GM21447 (cell line): Measurements from ENCODE around the gene STEAP1B.
"Not testable (repeated sequence)": the region's sequence is repeated elsewhere in the genome, so short reads cannot be mapped to it uniquely, and the experiment has no call there.

ENCODE experiments used
- ATAC-seq: cut with Tn5 transposase; IDR thresholded peaks from one replicate; pipeline ENCODE4 v1.9.1; 2021; ENCODE audit not compliant: unreplicated experiment

Gene STEAP1B

GRCh38 chr7:22499888-22500689, at the start of gene STEAP1B:
STEAP1B (minus strand) TSS chr7:22500188; CDS start chr7:22494855, 5,333 bp downstream.
- peak; percentile 86 for ATAC-seq

GRCh38 chr7:22549051-22549450, 49.1 kb upstream of the STEAP1B start:
- no peak for ATAC-seq

GRCh38 chr7:22548313-22548712, 48.3 kb upstream of the STEAP1B start:
- ATAC-seq = no peak

GRCh38 chr7:22546769-22547168, 46.8 kb upstream of the STEAP1B start:
- ATAC-seq = no peak

- no peak for ATAC-seq
These were observed 45.5 kb upstream of the STEAP1B start for GRCh38 chr7:22545529-22545928.

GRCh38 chr7:22544245-22544644, 44.3 kb upstream of the STEAP1B start:
- no peak for ATAC-seq

- no peak for ATAC-seq
These were observed 43.2 kb upstream of the STEAP1B start for GRCh38 chr7:22543169-22543568.

- no peak for ATAC-seq
These were observed 42.7 kb upstream of the STEAP1B start for GRCh38 chr7:22542669-22543068.

- ATAC-seq = no peak
These were observed 42.3 kb upstream of the STEAP1B start for GRCh38 chr7:22542254-22542653.

GRCh38 chr7:22541789-22542188, 41.8 kb upstream of the STEAP1B start:
- ATAC-seq = no peak

GRCh38 chr7:22528537-22528936, 28.5 kb upstream of the STEAP1B start:
- ATAC-seq = not testable (repeated sequence)

GRCh38 chr7:22524353-22524947, 24.5 kb upstream of the STEAP1B start:
- not testable (repeated sequence) for ATAC-seq

GRCh38 chr7:22523478-22524352, 23.7 kb upstream of the STEAP1B start:
- ATAC-seq = not testable (repeated sequence)

GRCh38 chr7:22519560-22519959, 19.6 kb upstream of the STEAP1B start:
- ATAC-seq = not testable (repeated sequence)

- ATAC-seq = not testable (repeated sequence)
These were observed 17.0 kb upstream of the STEAP1B start for GRCh38 chr7:22516950-22517349.

GRCh38 chr7:22514963-22515362, 15.0 kb upstream of the STEAP1B start:
- ATAC-seq = not testable (repeated sequence)

- ATAC-seq = not testable (repeated sequence)
These were observed 7.3 kb upstream of the STEAP1B start for GRCh38 chr7:22507320-22507719.

GRCh38 chr7:22506316-22507020, 6.5 kb upstream of the STEAP1B start:
- not testable (repeated sequence) for ATAC-seq

- not testable (repeated sequence) for ATAC-seq
These were observed 4.5 kb upstream of the STEAP1B start for GRCh38 chr7:22504519-22504918.

GRCh38 chr7:22502104-22502503, 2.1 kb upstream of the STEAP1B start:
- ATAC-seq = not testable (repeated sequence)

GRCh38 chr7:22501336-22501735, 1.3 kb upstream of the STEAP1B start:
- ATAC-seq = not testable (repeated sequence)
